Kidney capillary endothelial cell (primary cell): Measurements from ENCODE around the gene SPPL3.
"Not testable (repeated sequence)": the region's sequence is repeated elsewhere in the genome, so short reads cannot be mapped to it uniquely, and the experiment has no call there.

ENCODE experiments used
- DNase-seq: peaks from one replicate; pipeline ENCODE4 v3.0.0-alpha.2; 2018; ENCODE audit warnings: low spot score

SPPL3 gene, protein sequence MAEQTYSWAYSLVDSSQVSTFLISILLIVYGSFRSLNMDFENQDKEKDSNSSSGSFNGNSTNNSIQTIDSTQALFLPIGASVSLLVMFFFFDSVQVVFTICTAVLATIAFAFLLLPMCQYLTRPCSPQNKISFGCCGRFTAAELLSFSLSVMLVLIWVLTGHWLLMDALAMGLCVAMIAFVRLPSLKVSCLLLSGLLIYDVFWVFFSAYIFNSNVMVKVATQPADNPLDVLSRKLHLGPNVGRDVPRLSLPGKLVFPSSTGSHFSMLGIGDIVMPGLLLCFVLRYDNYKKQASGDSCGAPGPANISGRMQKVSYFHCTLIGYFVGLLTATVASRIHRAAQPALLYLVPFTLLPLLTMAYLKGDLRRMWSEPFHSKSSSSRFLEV

DNA sequence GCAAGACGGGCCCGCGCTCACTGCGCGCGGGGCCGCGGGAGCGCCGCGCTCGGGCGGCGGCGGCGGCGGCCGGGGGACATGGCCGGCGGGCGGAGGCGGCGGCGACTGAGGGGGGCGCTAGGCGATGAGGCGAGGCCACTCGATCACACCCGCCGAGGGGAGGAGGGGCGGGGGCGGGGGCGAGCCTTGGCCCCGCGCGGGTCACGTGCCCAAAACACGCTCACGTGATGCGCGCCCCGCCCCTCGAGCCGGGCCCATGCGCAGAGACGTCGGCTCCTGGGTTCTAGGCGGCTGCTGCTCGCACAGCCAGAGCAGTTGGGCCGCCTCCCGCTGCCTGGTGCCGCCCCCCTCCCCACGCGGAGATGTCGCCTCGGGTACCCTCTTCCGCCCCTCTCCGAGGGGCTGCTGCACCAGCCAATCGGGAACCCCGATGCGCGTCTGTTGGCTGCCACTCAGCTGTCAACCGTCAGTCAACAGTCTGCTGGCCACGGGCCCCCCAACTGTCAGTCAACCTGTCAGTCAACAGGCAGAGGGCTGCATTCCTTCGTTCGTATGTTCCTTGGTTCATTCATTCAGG lies at the start of gene SPPL3:
TSS of gene SPPL3 (minus strand) at position 162 of the 577 bp plus-strand sequence. CDS start 491 bp downstream, outside the sequence.
- DNase-seq, result peak; percentile 69

DNA sequence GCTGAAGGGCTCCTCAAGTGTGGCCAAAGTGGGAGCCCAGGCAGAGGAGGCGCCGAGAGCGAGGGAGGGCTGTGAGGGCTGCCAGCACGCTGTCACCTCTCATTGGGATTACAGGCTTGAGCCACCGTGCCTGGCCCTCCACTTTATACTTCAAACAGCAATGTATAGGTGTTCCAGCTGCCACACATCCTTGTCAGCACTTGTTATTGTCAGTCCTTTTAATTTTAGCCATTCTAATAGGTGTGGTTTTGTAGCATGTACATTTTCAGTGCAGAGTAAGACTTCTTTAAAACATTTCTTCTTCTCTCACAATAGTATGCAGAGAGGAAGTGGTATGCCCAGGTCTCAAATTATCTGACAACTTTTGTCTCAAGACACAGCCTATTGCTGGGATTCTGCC lies 46.6 kb upstream of the SPPL3 start:
- DNase-seq, result no peak

DNA sequence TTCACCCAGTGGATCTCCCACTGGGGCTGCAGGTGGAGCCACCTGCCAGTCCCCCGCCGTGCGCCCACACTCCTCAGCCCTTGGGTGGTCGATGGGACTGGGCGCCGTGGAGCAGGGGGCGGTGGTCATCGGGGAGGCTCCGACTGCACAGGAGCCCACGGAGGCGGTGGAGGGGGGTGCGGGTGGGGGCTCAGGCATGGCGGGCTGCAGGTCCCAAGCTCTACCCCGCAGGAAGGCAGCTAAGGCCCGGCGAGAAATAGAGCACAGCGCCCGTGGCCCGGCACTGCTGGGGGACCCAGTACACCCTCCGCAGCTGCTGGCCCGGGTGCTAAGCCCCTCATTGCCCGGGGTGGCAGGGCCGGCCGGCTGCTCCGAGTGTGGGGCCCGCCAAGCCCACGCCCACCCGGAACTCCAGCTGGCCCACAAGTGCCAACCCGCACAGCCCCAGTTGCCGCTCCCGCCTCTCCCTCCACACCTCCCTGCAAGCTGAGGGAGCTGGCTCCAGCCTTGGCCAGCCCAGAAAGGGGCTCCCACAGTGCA lies 46.2 kb upstream of the SPPL3 start:
- DNase-seq, result not testable (repeated sequence)

DNA sequence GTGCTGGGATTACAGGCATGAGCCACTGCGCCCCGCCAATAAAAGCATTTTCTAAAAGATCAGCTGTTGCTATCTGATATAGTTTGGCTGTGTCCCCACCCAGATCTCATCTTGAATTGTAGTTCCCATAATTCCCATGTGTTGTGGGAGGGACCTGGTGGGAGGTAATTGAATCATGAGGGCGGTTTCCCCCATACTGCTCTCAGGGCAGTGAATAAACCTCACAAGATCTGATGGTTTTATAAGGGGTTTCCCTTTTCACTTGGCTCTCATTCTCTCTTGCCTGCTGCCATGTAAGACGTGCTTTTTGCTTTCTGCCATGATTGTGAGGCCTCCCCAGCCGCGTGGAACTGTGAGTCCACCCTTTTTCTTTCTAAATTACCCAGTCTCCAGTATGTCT lies 41.4 kb upstream of the SPPL3 start:
- DNase-seq, result not testable (repeated sequence)

DNA sequence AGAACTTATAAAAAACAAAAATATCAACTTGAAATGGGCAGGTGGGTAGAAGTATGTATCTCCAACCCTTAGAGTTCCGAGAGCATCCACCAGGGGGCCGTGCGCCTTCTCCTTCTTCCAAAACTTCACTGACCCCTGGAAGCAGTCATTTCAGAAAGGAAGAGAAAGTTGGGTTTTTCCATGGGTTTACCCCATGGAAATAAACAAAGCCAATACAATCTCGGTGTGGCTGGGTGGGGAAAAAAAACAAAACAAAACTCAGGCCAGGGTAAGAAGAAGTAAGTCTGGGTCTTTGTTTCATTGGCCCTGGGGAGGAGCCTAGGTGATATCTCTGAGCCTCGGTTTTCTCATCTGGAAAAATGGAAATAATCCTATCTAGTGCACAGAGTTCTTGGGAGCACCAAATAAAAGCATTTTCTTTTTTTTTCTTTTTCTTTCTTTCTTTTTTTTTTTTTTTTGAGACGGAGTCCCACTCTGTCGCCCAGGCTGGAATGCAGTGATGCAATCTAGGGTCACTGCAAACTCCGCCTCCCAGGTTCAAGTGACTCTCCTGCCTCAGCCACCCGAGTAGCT lies 40.6 kb upstream of the SPPL3 start:
- peak; percentile 16 for DNase-seq

DNA sequence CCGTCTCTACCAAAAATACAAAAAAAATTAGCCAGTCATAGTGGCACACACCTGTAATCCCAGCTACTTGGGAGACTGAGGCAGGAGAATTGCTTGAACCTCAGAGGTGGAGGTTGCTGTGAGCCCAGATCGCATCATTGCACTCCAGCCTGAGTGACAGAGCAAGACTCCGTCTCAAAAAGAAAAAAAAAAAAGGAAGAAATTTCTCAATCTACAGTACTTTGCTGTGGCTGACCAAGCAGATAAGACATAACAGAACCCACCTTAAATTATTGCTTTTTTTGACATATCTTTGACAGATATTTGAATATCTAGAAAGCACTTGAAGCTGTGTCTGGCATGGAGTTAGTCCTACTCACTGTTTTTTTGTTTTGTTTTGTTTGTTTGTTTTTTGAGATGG lies 39.3 kb upstream of the SPPL3 start:
- no peak for DNase-seq

DNA sequence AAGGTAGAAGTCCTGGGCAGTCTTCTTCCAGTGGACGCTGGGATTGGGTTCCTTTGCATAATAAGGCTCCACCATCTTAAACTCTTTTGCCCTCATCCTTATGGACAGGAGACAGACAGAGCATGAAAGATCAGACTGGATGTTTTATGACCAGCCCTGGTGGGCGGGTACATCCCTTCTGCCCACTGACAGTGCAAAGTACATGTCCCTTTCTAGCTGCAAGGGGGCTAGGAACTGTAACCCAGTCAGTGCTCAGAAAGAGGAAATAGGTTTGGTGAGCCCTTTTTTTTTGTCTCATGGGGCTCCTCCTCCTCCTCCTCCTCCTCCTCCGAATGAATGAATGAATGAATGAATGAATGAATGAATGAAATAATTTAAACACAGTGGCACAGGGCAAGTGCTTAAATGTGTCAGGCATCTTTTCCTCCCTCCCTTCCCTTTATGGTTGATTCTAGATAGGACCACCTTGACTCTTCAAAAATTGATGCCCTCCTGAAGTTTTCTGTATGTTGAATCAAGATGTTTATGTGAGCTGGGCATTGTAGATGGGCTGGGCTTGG lies 37.8 kb upstream of the SPPL3 start:
- DNase-seq, result no peak

DNA sequence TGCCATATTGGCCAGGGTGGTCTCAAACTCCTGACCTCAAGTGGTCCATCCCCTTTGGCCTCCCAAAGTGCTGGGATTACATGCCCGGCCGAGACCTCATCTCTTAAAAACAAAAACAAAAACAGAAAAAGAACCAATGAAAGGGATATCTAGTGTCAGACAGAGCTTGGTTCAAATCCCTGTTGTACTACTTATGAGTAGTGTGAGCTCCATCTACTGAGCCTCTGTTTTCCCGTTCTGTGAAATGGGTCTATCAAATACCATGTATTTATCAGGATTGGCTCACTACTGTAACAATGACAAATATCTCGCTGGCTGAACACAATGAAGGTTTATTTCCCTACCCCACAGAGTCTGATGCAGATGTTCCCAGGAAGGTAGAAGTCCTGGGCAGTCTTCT lies 37.3 kb upstream of the SPPL3 start:
- DNase-seq, result no peak

DNA sequence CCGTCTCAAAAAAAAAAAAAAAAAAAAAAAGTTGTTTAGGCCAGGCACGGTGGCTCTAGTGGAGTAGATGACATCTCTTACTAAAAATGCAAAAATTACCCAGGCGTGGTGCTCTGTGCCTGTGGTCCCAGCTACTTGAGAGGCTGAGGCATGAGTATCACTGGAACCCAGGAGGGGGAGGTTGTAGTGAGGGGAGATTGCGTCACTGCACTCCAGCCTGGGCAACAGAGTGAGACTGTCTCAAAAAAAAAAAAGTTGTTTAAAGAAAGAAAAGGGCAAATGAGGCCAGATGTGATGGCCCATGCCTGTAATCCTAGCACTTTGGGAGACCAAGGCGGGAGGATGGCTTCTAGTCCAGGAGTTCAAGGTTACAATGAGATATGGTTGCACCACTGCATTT lies 36.6 kb upstream of the SPPL3 start:
- DNase-seq, result no peak

DNA sequence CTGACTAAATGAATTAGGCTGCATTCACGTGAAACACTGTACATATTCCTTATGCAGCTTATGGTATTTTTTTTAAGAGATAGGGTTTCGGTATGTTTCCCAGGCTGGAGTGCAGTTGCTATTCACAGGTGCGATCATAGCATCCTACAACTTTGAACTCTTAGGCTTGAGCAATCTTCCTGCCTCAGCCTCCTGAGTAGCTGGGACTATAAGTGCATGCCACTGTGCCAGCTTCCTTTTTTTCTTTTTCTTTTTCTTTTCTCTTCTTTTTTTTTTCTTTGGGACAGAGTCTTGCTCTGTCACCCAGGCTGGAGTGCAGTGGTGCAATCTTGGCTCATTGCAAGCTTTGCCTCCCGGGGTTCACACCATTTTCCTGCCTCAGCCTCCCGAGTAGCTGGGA lies 35.8 kb upstream of the SPPL3 start:
- no peak for DNase-seq

DNA sequence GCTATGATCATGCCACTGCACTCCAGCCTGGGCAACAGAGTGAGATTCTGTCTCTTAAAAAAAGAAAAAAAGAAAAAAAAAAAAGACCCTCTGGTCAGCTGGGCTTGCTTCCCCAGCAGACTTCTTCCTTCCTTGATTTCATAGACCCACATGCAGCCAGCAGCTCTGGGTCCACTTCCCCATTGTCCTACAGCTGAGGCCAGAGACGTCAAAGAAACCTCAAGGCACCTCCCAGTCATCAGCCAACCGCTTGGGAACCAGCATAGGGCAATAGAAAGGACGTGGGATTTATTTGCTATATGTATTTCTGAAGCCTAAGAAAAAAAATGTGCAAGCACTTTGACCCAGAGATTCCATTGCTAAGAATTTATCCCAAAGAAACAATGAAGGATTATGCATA lies 35.4 kb upstream of the SPPL3 start:
- DNase-seq, result no peak

DNA sequence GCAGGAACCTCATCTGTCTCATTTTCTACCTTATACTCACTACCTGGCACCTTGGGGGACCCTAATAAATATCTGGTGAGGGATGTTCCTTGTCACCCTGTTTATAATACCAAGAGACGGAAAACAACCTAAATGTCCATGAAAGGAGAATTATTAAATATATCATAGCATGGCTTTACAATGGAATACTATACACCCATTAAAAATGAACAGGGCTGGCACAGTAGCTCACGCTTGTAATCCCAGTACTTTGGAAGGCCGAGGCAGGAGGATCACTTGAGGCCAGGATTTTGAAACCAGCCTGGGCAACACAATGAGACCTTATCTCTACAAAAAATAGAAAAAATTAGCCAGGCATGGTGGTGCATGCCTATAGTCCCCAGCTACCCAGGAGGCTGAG lies 34.3 kb upstream of the SPPL3 start:
- DNase-seq, result no peak

DNA sequence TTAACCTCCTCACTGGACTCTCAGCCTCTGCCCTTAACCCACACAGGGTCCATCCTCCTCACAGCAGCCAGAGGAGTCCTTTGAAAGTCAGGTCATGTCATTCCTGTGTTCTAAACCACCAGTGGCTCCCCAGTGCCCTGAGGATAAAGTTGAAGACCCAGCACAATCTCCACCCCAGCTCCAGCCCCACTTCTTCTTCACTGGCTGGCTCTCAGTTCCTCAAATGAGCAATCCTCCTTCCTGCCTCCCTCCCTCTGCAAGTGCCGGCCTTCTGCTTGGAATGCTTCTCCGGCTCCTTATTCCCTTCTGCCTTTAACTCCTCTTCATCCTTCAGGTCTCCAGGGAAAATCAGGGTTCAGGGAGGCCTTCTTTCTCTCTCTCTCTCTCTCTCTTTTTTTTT lies 32.0 kb upstream of the SPPL3 start:
- no peak for DNase-seq

DNA sequence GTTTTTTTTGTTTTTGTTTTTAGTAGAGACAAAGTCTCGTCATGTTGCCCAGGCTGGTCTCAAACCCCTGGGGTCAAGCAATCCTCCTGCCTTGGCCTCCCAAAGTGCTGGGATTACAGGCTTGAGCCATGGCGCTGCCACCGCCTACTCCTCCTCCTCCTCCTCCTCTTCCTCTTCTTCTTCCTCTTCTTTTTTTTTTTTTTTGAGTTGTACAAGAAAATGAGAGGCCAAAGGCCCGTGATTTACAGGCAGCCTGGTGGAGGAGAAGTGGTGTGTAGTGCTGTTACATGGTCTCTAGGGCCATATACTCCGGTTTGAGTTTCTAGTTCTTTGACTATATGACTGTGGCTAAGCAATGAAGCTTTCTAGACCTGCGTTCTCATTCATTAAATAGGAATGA lies 29.6 kb upstream of the SPPL3 start:
- DNase-seq, result no peak

DNA sequence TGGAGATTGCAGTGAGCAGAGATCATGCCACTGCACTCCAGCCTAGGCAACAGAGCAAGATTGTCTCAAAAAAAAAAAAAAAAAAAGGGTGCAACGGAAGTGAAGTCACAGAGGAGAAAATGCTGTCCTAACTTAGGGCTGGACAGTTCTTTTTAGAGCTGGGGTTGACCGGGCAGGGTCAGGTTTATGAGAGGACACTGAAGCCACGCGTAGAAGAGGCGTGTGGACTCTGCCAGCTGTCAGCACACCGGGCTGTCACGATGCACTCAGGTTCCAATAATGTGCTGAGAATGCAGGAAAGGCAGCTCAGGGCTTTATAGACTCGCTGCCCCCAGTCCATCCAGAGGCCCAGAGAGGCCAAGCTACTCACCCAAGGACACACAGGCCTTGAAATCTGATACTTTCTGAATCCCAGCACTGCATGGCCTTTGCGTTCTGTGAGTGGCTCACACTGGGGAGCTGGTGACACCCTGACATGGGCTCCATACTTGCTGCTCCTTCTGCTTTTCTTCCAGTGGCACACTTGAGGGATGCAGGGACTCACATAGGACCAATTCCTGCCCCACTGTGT lies 28.9 kb upstream of the SPPL3 start:
- DNase-seq, result no peak

DNA sequence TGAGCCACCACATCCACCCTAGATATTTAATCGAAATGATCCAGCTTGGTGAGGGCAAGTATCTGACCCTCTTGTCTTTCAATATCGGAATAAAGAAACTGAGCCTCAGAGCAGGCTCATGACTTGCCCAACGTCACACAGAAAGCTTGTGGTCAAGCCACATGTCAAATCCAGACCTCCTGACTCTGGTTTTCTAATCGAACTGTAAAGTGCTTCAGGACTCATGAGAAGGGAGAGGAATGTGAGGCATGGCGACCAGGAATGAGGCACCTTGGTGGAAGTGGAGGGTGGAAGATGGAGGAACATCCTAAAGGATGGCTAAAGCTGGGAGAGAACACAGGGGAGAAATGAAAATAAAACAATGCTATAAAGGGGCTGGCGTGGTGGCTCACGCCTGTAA lies 27.9 kb upstream of the SPPL3 start:
- DNase-seq, result no peak

DNA sequence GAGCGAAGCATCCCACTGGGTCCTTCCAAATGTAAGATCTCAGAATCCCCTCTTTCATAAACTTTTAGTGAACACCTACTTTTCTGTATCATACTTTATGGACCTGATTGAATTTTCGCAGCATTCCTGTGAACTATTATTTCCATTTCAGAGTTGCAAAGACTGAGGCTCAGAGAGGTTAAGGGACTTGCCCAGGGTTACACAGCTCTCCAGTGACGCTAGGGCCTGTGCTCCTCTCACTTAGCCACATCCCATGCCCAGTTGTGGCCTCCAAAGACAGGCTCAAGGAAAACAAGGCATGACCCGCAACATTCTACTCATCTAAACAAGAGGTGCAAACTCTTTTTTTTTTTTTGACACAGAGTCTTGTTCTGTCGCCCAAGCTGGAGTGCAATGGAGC lies 25.9 kb upstream of the SPPL3 start:
- no peak for DNase-seq

DNA sequence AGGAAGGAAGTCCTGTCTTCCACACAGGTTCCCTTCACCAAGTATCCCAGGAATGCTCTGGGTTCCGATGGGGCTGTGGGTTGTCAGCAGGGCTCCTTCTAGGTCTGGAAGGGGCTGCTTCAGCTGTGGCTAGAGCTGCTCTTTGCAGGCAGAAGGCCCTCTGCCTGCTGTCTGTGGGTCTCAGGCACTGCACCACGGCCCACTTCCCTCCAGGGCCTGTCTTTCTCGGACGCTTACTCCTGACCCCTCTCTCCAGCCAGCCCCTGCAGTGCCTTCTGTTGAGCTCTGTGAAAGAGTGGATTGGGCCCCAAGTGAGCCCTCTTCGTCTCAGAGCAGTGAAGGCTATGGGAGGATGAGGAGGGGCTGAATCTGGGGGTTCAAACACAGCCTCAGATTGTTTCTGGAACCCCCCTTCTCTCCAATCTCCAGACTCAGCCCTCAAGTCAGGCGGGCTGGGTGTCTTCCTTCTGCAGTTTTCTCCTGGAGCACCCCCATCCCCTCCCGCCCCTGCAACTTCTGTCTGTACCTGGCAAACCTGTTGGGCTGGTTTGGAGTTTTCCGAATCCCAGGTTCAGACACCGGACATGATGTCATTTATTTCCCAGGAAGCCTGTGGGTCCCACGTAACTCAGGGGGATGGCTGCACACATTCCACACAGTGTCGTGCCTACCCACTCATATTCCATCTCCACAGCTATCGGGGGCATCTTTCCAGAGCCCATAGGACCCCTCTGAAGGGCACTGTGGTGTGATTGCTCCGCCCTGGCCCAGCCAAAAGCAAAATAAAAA lies 24.9 kb upstream of the SPPL3 start:
- DNase-seq, result no peak

DNA sequence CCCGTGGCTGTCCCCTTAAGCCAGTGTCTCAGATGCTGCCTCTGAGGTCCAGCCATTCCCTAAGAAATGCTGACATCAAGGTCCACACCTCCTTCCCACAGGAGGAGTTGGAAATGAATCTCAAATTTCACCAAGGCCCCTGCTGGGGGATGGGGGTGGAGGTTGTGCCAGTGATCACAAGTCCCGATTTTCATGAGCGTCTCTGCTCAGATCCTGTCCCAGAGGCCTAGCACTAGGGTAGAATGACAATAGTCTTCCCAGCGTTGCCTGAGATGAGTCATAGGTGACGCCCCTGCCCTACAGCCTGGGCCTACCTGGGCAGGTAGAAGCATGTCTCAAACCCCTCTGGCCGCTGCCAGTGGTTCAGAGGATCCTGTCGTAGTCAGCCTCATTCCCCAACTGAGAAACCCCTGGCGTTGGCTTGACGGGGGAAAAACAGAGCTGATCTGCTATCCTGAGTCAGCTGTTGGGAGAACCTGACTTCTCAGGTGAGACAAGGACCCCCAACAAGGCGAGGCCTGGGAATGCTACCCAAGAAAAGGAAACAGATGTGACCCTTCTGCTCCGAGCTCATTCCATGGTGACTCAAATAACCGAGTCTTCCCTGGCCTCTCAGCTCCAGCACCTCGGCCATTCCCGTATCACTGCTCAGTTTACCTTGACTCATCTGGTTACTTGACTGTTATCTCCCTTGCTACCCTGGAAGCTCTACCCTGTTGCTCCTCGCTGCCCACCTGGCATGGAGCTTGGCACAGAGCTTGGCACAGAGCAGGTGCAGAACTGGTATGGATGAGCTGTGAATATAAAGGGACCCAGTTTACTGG lies 21.8 kb upstream of the SPPL3 start:
- DNase-seq, result no peak

DNA sequence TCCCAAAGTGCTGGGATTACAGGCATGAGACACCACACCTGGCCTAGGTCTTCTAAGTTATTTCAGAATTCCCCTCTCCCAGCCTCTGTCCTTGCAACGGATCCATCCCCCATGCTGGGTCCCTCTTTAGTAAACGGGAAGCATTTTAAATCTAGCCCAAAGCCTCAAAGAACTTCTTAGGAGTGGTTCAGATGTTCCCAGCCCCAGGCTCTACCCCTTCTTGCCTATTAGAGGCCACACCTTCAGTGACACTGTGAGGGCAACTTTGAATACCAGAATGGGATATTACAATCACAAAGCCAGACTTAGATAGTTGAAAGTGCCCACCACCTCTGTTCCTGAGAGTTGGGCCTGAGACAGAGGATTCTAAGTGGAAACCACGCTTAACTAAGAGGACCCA lies 18.1 kb upstream of the SPPL3 start:
- no peak for DNase-seq

DNA sequence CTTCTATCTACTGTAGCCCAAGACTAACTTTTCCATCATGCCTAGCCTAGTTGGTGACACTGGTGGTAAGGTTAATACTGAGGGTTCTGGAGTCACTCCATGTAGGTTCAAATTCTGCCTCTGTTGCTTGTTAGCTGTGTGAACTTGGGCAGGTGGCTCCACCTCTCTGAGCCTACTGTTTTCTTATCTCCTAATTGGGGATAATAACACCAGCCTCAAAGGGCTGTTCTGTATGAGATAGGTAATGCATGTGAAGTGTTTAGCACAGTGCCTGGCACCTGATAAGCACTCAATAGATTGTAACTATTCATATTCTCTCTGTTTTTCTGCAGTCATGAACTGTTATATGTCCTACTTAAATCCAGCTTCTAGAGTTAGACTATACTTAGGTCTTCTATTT lies 17.5 kb upstream of the SPPL3 start:
- no peak for DNase-seq
